Neural crest cell (in vitro differentiated cells): ENCODE measurements around the gene TP53BP2. TPM values are rescaled to one million over a fixed set of nuclear protein-coding genes. Genes with fewer than 3 reads are reported as not detected.

Experiments used
- DNase-seq: peaks from one replicate; pipeline ENCODE4 v3.0.0; 2021; ENCODE audit warnings: low read depth, mixed read lengths, low spot score
- H3K27ac Mint-ChIP-seq: one replicate; pipeline ENCODE4 v1.8.0; 2021; ENCODE audit warnings: mild to moderate bottlenecking, mixed read lengths; ENCODE audit not compliant: unreplicated experiment
- H3K27me3 Mint-ChIP-seq: 2 replicates; pipeline ENCODE4 v1.8.0; 2021; ENCODE audit warnings: low read depth, mild to moderate bottlenecking, mixed read lengths
- H3K36me3 Mint-ChIP-seq: 2 replicates; pipeline ENCODE4 v1.8.0; 2021; ENCODE audit warnings: low read depth, mild to moderate bottlenecking, mixed read lengths
- H3K4me1 Mint-ChIP-seq: 2 replicates; pipeline ENCODE4 v1.8.0; 2021; ENCODE audit warnings: mixed read lengths
- H3K4me3 Mint-ChIP-seq: one replicate; pipeline ENCODE4 v1.8.0; 2021; ENCODE audit warnings: mild to moderate bottlenecking, mixed read lengths
- H3K9me3 Mint-ChIP-seq: 2 replicates; pipeline ENCODE4 v1.8.0; 2021; ENCODE audit warnings: mixed read lengths
- CTCF ChIP-seq: fragments of 200-600 bp; sonication (generic); conservative IDR thresholded peaks from 2 replicates; pipeline ENCODE4 v1.5.0; 2021; ENCODE audit warnings: antibody characterized with exemption, mild to moderate bottlenecking
- total RNA-seq: library from RNA; stranded (reverse); gene quantifications from 2 replicates; pipeline ENCODE4 v1.2.1, GENCODE V29; 2021

The TP53BP2 gene
- total RNA-seq, 1 donor from 2014 or later: 61.5 TPM

DNA sequence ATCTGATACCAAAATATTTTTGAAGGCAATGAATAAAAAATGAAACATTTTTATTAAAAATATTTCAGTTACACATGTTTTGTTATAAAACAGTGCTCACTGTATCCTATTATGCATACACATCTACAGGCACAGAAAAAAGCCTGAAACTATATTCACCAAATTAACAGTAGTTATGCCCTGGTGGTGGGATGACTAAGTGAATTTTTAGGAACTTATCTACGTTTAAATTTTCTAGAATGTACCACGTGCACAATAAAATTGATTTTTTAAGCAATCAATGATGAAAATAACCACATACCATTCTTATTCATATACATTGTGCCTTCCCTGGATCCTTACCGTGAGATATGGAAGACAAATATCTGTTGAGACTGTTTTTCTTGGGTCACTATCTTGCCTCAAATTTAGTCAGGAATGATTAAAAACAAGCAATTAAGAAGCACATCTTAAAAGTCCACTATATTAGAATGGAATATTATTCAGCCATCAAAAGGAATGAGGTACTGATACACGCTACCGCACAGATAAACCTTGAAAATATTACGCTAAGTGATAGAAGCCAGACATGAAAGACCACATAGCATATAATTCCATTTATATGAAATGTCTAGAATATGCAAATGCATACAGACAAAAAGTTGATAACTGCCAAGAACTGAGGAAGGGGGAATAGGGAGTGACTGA lies 17.4 kb downstream of the TP53BP2 start:
- DNase-seq: no peak
- H3K4me3 Mint-ChIP-seq: no peak overlapping the region
- no peaks in the 10 kb centered on the region for H3K9me3 Mint-ChIP-seq
- peaks cover 4% of the 10 kb centered on the region for H3K36me3 Mint-ChIP-seq
- H3K27me3 Mint-ChIP-seq: no peaks in the 10 kb centered on the region
- no peak overlapping the region for H3K27ac Mint-ChIP-seq
- TF ChIP-seq CTCF: no peak
- H3K4me1 Mint-ChIP-seq: peaks cover 23% of the 10 kb centered on the region

- peaks cover 21% of the 10 kb centered on the region for H3K4me1 Mint-ChIP-seq
- H3K9me3 Mint-ChIP-seq: no peaks in the 10 kb centered on the region
- TF ChIP-seq CTCF: no peak
- DNase-seq: no peak
- H3K27ac Mint-ChIP-seq: no peak overlapping the region
- H3K4me3 Mint-ChIP-seq: no peak overlapping the region
- H3K36me3 Mint-ChIP-seq: peaks cover 4% of the 10 kb centered on the region
- H3K27me3 Mint-ChIP-seq: no peaks in the 10 kb centered on the region
These were observed 18.5 kb downstream of the TP53BP2 start for GRCh38 chr1:223827193-223827663.

- Mint-ChIP-seq H3K4me1 (peaks cover 19% of the 10 kb centered on the region), H3K27me3 (no peaks in the 10 kb centered on the region), H3K4me3 (no peak overlapping the region), H3K36me3 (peaks cover 4% of the 10 kb centered on the region), H3K9me3 (no peaks in the 10 kb centered on the region), H3K27ac (no peak overlapping the region)
- no peak for DNase-seq
- no peak for TF ChIP-seq CTCF
These were observed 19.7 kb downstream of the TP53BP2 start for GRCh38 chr1:223825767-223826748.

DNA sequence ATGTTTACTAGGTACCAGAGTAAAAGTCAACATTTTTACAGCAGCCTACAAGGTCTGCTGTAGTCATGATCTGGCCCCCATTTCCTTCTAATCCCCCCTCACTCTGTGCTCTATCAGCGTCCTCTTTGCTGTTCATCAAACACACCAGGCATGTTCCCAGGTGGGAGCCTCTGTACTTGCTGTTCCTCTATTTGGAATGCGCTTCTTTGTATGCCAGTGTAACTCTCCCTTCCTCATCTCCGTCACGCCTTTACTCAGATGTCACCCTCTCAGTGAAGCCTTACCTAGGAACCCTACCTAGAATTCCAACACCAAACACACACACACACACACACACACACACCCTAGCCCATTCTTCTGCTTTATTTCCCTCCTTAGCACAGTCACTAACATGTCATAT lies 21.0 kb downstream of the TP53BP2 start:
- Mint-ChIP-seq H3K27me3 (no peaks in the 10 kb centered on the region), H3K27ac (no peak overlapping the region), H3K9me3 (no peaks in the 10 kb centered on the region), H3K4me1 (peaks cover 30% of the 10 kb centered on the region), H3K4me3 (no peak overlapping the region), H3K36me3 (peaks cover 6% of the 10 kb centered on the region)
- no peak for TF ChIP-seq CTCF
- DNase-seq: no peak

GRCh38 chr1:223824287-223824686 lies 21.5 kb downstream of the TP53BP2 start:
- no peak overlapping the region for H3K27ac Mint-ChIP-seq
- no peak for TF ChIP-seq CTCF
- H3K36me3 Mint-ChIP-seq: peaks cover 7% of the 10 kb centered on the region
- H3K9me3 Mint-ChIP-seq: no peaks in the 10 kb centered on the region
- no peak overlapping the region for H3K4me3 Mint-ChIP-seq
- peaks cover 30% of the 10 kb centered on the region for H3K4me1 Mint-ChIP-seq
- DNase-seq: no peak
- H3K27me3 Mint-ChIP-seq: no peaks in the 10 kb centered on the region
